H1 (cell line): ENCODE results near the gene GLDC. TPM values are rescaled to one million over a fixed set of nuclear protein-coding genes. Genes with fewer than 3 reads are reported as not detected.

ENCODE experiments used
- CTCF ChIA-PET: fragments of 300-600 bp; sonication (Branson Sonifier 250); formaldehyde crosslinking; loops from one replicate; lab custom pipeline; 2021; ENCODE audit not compliant: partially characterized antibody; lab: Charles Lee
- POLR2A ChIA-PET: fragments of 300-600 bp; sonication (Branson Sonifier 250); formaldehyde crosslinking; loops from one replicate; lab custom pipeline; 2021; ENCODE audit warnings: inconsistent platforms; ENCODE audit not compliant: partially characterized antibody; lab: Charles Lee
- DNase-seq, 2 experiments: peaks; one replicate each; pipeline versions ENCODE4 v3.0.0 to v3.0.0-alpha.2; 2010 to 2022; ENCODE audit warnings: low spot score in 2 of 2, low read depth in 1 of 2, mixed read lengths in 1 of 2
- FAIRE-seq: peaks from 2 replicates; lab custom pipeline; 2011; peaks lifted over from hg19 to GRCh38; lab: Jason Lieb, UNC
- H2AFZ ChIP-seq: 2 replicates; pipeline ENCODE4 v1.8.1; 2012; ENCODE audit warnings: low read length, inconsistent platforms
- H2AK5ac ChIP-seq: 2 replicates; pipeline ENCODE4 v1.6.1; 2013; ENCODE audit warnings: low read depth, low read length
- H2BK120ac ChIP-seq: replicated peaks from 2 replicates; pipeline ENCODE3; 2013; ENCODE audit warnings: low read depth, low read length, inconsistent platforms
- H2BK12ac ChIP-seq: 2 replicates; pipeline ENCODE4 v1.6.1; 2013; ENCODE audit warnings: low read depth, low read length
- H2BK15ac ChIP-seq: 2 replicates; pipeline ENCODE4 v1.6.1; 2013; ENCODE audit warnings: low read length
- H2BK20ac ChIP-seq: 2 replicates; pipeline ENCODE4 v1.6.1; 2013; ENCODE audit warnings: low read length
- H2BK5ac ChIP-seq: 2 replicates; pipeline ENCODE4 v1.6.1; 2013; ENCODE audit warnings: low read depth, low read length
- H3K14ac ChIP-seq: 2 replicates; pipeline ENCODE4 v1.6.1; 2013; ENCODE audit warnings: inconsistent platforms; ENCODE audit not compliant: insufficient read length
- H3K18ac ChIP-seq: 2 replicates; pipeline ENCODE4 v1.6.1; 2013; ENCODE audit warnings: low read length; ENCODE audit errors: extremely low read depth
- H3K23ac ChIP-seq: 2 replicates; pipeline ENCODE4 v1.6.1; 2013; ENCODE audit warnings: inconsistent platforms; ENCODE audit not compliant: insufficient read length
- H3K23me2 ChIP-seq: 2 replicates; pipeline ENCODE4 v1.6.1; 2013; ENCODE audit warnings: low read depth, low read length
- H3K27ac ChIP-seq: 2 replicates; pipeline ENCODE4 v1.6.1; 2011; ENCODE audit warnings: low read depth, low read length, inconsistent platforms
- H3K27me3 ChIP-seq, 4 experiments: replicated peaks in 1 of 4; 1 replicate in 1 of 4; 2 replicates in 3 of 4; pipeline versions ENCODE4 v1.6.1 to v1.8.1; 2011 to 2013; ENCODE audit warnings: low read length in 3 of 4, mild to moderate bottlenecking in 3 of 4, inconsistent platforms in 2 of 4, mixed read lengths in 2 of 4, moderate library complexity in 1 of 4; ENCODE audit not compliant: control insufficient read depth in 3 of 4, insufficient read depth in 3 of 4; ENCODE audit errors: extremely low read depth in 1 of 4
- H3K36me3 ChIP-seq, 4 experiments: 2 replicates each; pipeline versions ENCODE4 v1.6.1 to v1.8.1; 2011 to 2013; ENCODE audit warnings: mild to moderate bottlenecking in 4 of 4, low read length in 3 of 4, moderate library complexity in 2 of 4, control low read depth in 1 of 4, inconsistent platforms in 1 of 4; ENCODE audit not compliant: insufficient read depth in 4 of 4, control insufficient read depth in 2 of 4
- H3K4ac ChIP-seq: replicated peaks from 2 replicates; pipeline ENCODE3; 2013; ENCODE audit warnings: low read length, low read depth, mixed read lengths, inconsistent platforms; ENCODE audit not compliant: insufficient read length
- H3K4me1 ChIP-seq, 4 experiments: replicated peaks in 1 of 4; 1 replicate in 1 of 4; 2 replicates in 3 of 4; pipeline versions ENCODE4 v1.6.1 to v1.8.1; 2011 to 2013; ENCODE audit warnings: low read length in 3 of 4, inconsistent platforms in 2 of 4, mixed read lengths in 1 of 4; ENCODE audit not compliant: insufficient read depth in 4 of 4, control insufficient read depth in 3 of 4
- H3K4me2 ChIP-seq, 2 experiments: 2 replicates each; pipeline versions ENCODE4 v1.6.1 to v1.8.1; 2011 to 2013; ENCODE audit warnings: low read depth in 2 of 2, low read length in 2 of 2, control low read depth in 1 of 2, inconsistent platforms in 1 of 2, mild to moderate bottlenecking in 1 of 2; ENCODE audit not compliant: insufficient read depth in 1 of 2
- H3K4me3 ChIP-seq, 4 experiments: fragments of 200-600, 300-600 bp in 1 of 4; sonication (generic), shearing (Covaris generic), sonication (Bioruptor Twin) in 1 of 4; 2 replicates each; pipeline versions ENCODE4 v1.5.1 to v1.8.1; 2011 to 2016; ENCODE audit warnings: low read length in 4 of 4, low read depth in 3 of 4, control low read depth in 2 of 4, inconsistent platforms in 2 of 4, mild to moderate bottlenecking in 2 of 4, mixed read lengths in 1 of 4, moderate library complexity in 1 of 4; ENCODE audit not compliant: insufficient read depth in 2 of 4; ENCODE audit errors: extremely low read depth in 1 of 4
- H3K56ac ChIP-seq: replicated peaks from 2 replicates; pipeline ENCODE3; 2013; ENCODE audit warnings: low read depth, mild to moderate bottlenecking, mixed read lengths, low read length, inconsistent platforms; ENCODE audit not compliant: insufficient read length
- H3K79me1 ChIP-seq: 2 replicates; pipeline ENCODE4 v1.6.1; 2013; ENCODE audit warnings: low read depth, low read length, control low read depth
- H3K79me2 ChIP-seq, 2 experiments: 2 replicates each; pipeline versions ENCODE4 v1.6.1 to v1.8.1; 2012 to 2013; ENCODE audit warnings: low read length in 2 of 2, mild to moderate bottlenecking in 2 of 2, inconsistent platforms in 1 of 2; ENCODE audit not compliant: insufficient read depth in 2 of 2, control insufficient read depth in 1 of 2
- H3K9ac ChIP-seq, 4 experiments: replicated peaks in 1 of 4; 1 replicate in 1 of 4; 2 replicates in 3 of 4; pipeline versions ENCODE4 v1.6.1 to v1.8.1; 2011 to 2013; ENCODE audit warnings: low read depth in 3 of 4, low read length in 3 of 4, control low read depth in 2 of 4, mild to moderate bottlenecking in 2 of 4, moderate library complexity in 2 of 4, inconsistent platforms in 1 of 4; ENCODE audit errors: extremely low read depth in 1 of 4
- H3K9me3 ChIP-seq, 2 experiments: 2 replicates each; pipeline versions ENCODE4 v1.6.1 to v1.8.1; 2012 to 2013; ENCODE audit warnings: mild to moderate bottlenecking in 2 of 2, moderate library complexity in 2 of 2, control low read depth in 1 of 2, inconsistent platforms in 1 of 2, low read depth in 1 of 2, low read length in 1 of 2, mixed read lengths in 1 of 2; ENCODE audit not compliant: insufficient read depth in 2 of 2
- H4K20me1 ChIP-seq, 2 experiments: replicated peaks in 1 of 2; 2 replicates each; pipeline versions ENCODE3 to v1.8.1; 2011 to 2013; ENCODE audit warnings: inconsistent platforms in 2 of 2, low read length in 2 of 2, mild to moderate bottlenecking in 1 of 2; ENCODE audit not compliant: insufficient read depth in 2 of 2, control insufficient read depth in 1 of 2
- H4K5ac ChIP-seq: 2 replicates; pipeline ENCODE4 v1.6.1; 2013; ENCODE audit warnings: low read length, low read depth, mixed read lengths, inconsistent platforms; ENCODE audit not compliant: insufficient read length
- H4K8ac ChIP-seq: 2 replicates; pipeline ENCODE4 v1.8.0; 2013; ENCODE audit warnings: mild to moderate bottlenecking, moderate library complexity, low read length, inconsistent platforms; ENCODE audit not compliant: insufficient read depth; ENCODE audit errors: extremely low read depth
- H4K91ac ChIP-seq: replicated peaks from 2 replicates; pipeline ENCODE3; 2013; ENCODE audit warnings: low read length, mixed read lengths, inconsistent platforms; ENCODE audit not compliant: insufficient read length
- HDAC2 ChIP-seq, 2 experiments: fragments of 300-600 bp in 1 of 2; sonication (generic) in 1 of 2; IDR thresholded peaks; 2 replicates each; pipeline ENCODE4 v1.6.1; 2011 to 2012; ENCODE audit warnings: low read depth in 2 of 2, low read length in 2 of 2, mild to moderate bottlenecking in 2 of 2, moderate library complexity in 2 of 2, borderline replicate concordance in 1 of 2, inconsistent platforms in 1 of 2
- WGBS, 2 experiments: shearing (Covaris generic) in 1 of 2; methylation state at CpG; one replicate each; pipeline versions ENCODE4 v1.1.6 to v1.1.7; 2013 to 2015; ENCODE audit warnings: low lambda C conversion rate in 2 of 2, mixed read lengths in 2 of 2, inconsistent platforms in 1 of 2, low coverage in 1 of 2, missing lambda C conversion rate in 1 of 2; ENCODE audit not compliant: insufficient replicate concordance in 2 of 2, insufficient coverage in 1 of 2, insufficient read length in 1 of 2; ENCODE audit errors: extremely low coverage in 1 of 2, missing lambda C conversion rate in 1 of 2; 5-methylcytosine and 5-hydroxymethylcytosine counted together
- polyA plus RNA-seq, 7 experiments: library from polyadenylated mRNA; depleted of rRNA in 3 of 7; stranded (reverse) in 5 of 7; unstranded in 2 of 7; fragments of >200 nt in 5 of 7; fragments of 200-250 nt in 2 of 7; gene quantifications; 1 replicate in 5 of 7; 2 replicates in 1 of 7; 4 replicates in 1 of 7; pipeline versions ENCODE4 v1.2.1 to v1.2.3, GENCODE V29; 2011 to 2013; ENCODE audit warnings: missing spikeins in 2 of 7, mixed read lengths in 2 of 7
- total RNA-seq: library from RNA; stranded (reverse); fragmentation: NEBNext Ultra II Directional; extraction: Animal tissue kit (Norgen Biotek cat#: 25700); gene quantifications from 2 replicates; pipeline ENCODE4 v1.2.1, GENCODE V29; 2021

GLDC gene
- total and polyA plus RNA-seq, 2 of the 8 experiments (the other 6 are each of a cell fraction or from before 2014, with no cell fraction given): 48.8 to 101 TPM

- H3K56ac ChIP-seq: no peak overlapping the region
- no peak overlapping the region for H2BK5ac ChIP-seq
- H3K27me3 ChIP-seq: no peaks in the 10 kb centered on the region
- H3K14ac ChIP-seq: no peak overlapping the region
- H2AK5ac ChIP-seq: no peak overlapping the region
- peaks cover 2 to 7% (median 5%) of the 10 kb centered on the region in 4 experiments; a peak in 5 of 7 replicates for H3K4me1 ChIP-seq
- CTCF ChIA-PET: interaction anchor here (2.1 kb wide), 1 partner anchor 15 kb away, joined by 4 read pairs; no protein-coding TSS in a partner anchor
- FAIRE-seq (no peak), DNase-seq (no peak)
- no peaks in the 10 kb centered on the region for H3K9me3 ChIP-seq
- no peak overlapping the region for H2BK15ac ChIP-seq
- no peak for TF ChIP-seq HDAC2 (IDR thresholded peaks at IDR 0.05; ENCODE audit: borderline replicate concordance in 1 of 2, low read depth in 2 of 2, low read length in 2 of 2)
- H4K8ac ChIP-seq: no peak overlapping the region
- no peak overlapping the region for H3K4me3 ChIP-seq
- peaks cover 2 to 9% of the 10 kb centered on the region in 2 experiments for H4K20me1 ChIP-seq
- no peak overlapping the region for H2BK20ac ChIP-seq
- no peak overlapping the region for H3K9ac ChIP-seq
- POLR2A ChIA-PET: no interaction called here
- no peak overlapping the region for H3K27ac ChIP-seq
- H3K36me3 ChIP-seq: no peaks in the 10 kb centered on the region; a peak in 2 of 8 replicates
- no peak overlapping the region for H3K23ac ChIP-seq
- no peak overlapping the region for H2AFZ ChIP-seq
- peaks cover 9% of the 10 kb centered on the region for H3K79me1 ChIP-seq
- H2BK120ac ChIP-seq: no peak overlapping the region
- no peak overlapping the region for H3K4me2 ChIP-seq
- 91% methylated on average over 7 of the region's 7 CpGs; no CpG with 5 or more reads in 1 of the 2 experiments for WGBS, 2 experiments
- peaks cover 0 to 62% of the 10 kb centered on the region in 2 experiments for H3K79me2 ChIP-seq
- H3K4ac ChIP-seq: no peak overlapping the region
- no peak overlapping the region for H4K5ac ChIP-seq
- H4K91ac ChIP-seq: no peak overlapping the region
- H3K18ac ChIP-seq: no peak overlapping the region
- no peaks in the 10 kb centered on the region for H3K23me2 ChIP-seq
- no peak overlapping the region for H2BK12ac ChIP-seq
These were observed 11.1 kb downstream of the GLDC start for GRCh38 chr9:6634444-6634843.
